GM11168 (cell line): ENCODE measurements around the gene CACNB1.
"Not testable (repeated sequence)": the region's sequence is repeated elsewhere in the genome, so short reads cannot be mapped to it uniquely, and the experiment has no call there.

Experiments
- in situ Hi-C: fragments of 300-500 bp; cut with MboI; formaldehyde crosslinking; loops from one replicate; pipeline ENCODE4 v1.12.0; 2022; ENCODE audit warnings: low sequenced_read_pairs; ENCODE audit not compliant: unreplicated experiment

The CACNB1 gene

GRCh38 chr17:39181303-39181702, 16.2 kb downstream of the CACNB1 start:
- in situ Hi-C loops: no loop called here

- in situ Hi-C loops: no loop called here
These were observed 18.9 kb downstream of the CACNB1 start for GRCh38 chr17:39178536-39178935.

GRCh38 chr17:39177256-39177655, 20.2 kb downstream of the CACNB1 start:
- in situ Hi-C loops: no loop called here

GRCh38 chr17:39175695-39176093, 21.8 kb downstream of the CACNB1 start:
- in situ Hi-C loops: no loop called here

- in situ Hi-C loops: no loop called here
These were observed 22.4 kb downstream of the CACNB1 start for GRCh38 chr17:39174920-39175694.

- in situ Hi-C loops: no loop called here
These were observed 23.8 kb downstream of the CACNB1 start for GRCh38 chr17:39173526-39174274.

- in situ Hi-C loops: no loop called here
These were observed 24.4 kb downstream of the CACNB1 start for GRCh38 chr17:39173080-39173479.

- in situ Hi-C loops: no loop called here
These were observed 25.5 kb downstream of the CACNB1 start for GRCh38 chr17:39171933-39172332.

- in situ Hi-C loops: no loop called here
These were observed 26.9 kb downstream of the CACNB1 start for GRCh38 chr17:39170558-39170957.

- in situ Hi-C loops: no loop called here
These were observed 27.4 kb downstream of the CACNB1 start for GRCh38 chr17:39170109-39170508.

GRCh38 chr17:39169518-39169917, 28.0 kb downstream of the CACNB1 start:
- in situ Hi-C loops: no loop called here

- in situ Hi-C loops: no loop called here
These were observed 28.4 kb downstream of the CACNB1 start for GRCh38 chr17:39169101-39169500.

GRCh38 chr17:39168503-39168902, 29.0 kb downstream of the CACNB1 start:
- in situ Hi-C loops: not testable (repeated sequence)

GRCh38 chr17:39167476-39167875, 30.0 kb downstream of the CACNB1 start:
- in situ Hi-C loops: no loop called here

GRCh38 chr17:39166437-39167335, 30.8 kb downstream of the CACNB1 start:
- in situ Hi-C loops: no loop called here

GRCh38 chr17:39165841-39166349, 31.6 kb downstream of the CACNB1 start, which contains the start of gene ARL5C:
Gene ARL5C (minus strand): TSS chr17:39166161. CDS start chr17:39165760, 401 bp downstream.
- in situ Hi-C loops: no loop called here

GRCh38 chr17:39165178-39165840, 32.2 kb downstream of the CACNB1 start:
- in situ Hi-C loops: no loop called here

- in situ Hi-C loops: no loop called here
These were observed 32.8 kb downstream of the CACNB1 start for GRCh38 chr17:39164675-39165143.

- in situ Hi-C loops: no loop called here
These were observed 35.5 kb downstream of the CACNB1 start for GRCh38 chr17:39161962-39162361.

GRCh38 chr17:39158623-39159022, 38.8 kb downstream of the CACNB1 start:
- in situ Hi-C loops: loop anchor here (5.0 to 10.0 kb wide), 2 partner anchors 86 to 174 kb away; no protein-coding TSS in a partner anchor
